Right forelimb (tissue), 1 donor: ENCODE results near the gene TMEM151B.

Source experiments
- DNase-seq: peaks from one replicate; pipeline ENCODE4 v3.0.0-alpha.2; 2018

TMEM151B gene

GRCh38 chr6:44265722-44266233 is 4.5 kb upstream of the TMEM151B start:
- no peak for DNase-seq

- no peak for DNase-seq
These were observed 3.9 kb upstream of the TMEM151B start for GRCh38 chr6:44266347-44266746.

- DNase-seq, result no peak
These were observed 3.0 kb upstream of the TMEM151B start for GRCh38 chr6:44267252-44267651.

- peak; percentile 75 for DNase-seq
These were observed 2.1 kb upstream of the TMEM151B start for GRCh38 chr6:44268095-44268628.

GRCh38 chr6:44269178-44269920 is 901 bp upstream of the TMEM151B start:
- no peak for DNase-seq

- no peak for DNase-seq
These were observed 516 bp downstream of the TMEM151B start for GRCh38 chr6:44270526-44271405.

- no peak for DNase-seq
These were observed 1.1 kb downstream of the TMEM151B start for GRCh38 chr6:44271406-44271723.

- DNase-seq, result no peak
These were observed 1.7 kb downstream of the TMEM151B start for GRCh38 chr6:44271914-44272313.

- DNase-seq, result no peak
These were observed 2.3 kb downstream of the TMEM151B start for GRCh38 chr6:44272529-44272928.

- no peak for DNase-seq
These were observed 2.8 kb downstream of the TMEM151B start for GRCh38 chr6:44272999-44273566.

- no peak for DNase-seq
These were observed 3.4 kb downstream of the TMEM151B start for GRCh38 chr6:44273617-44274016.

- no peak for DNase-seq
These were observed 5.1 kb downstream of the TMEM151B start for GRCh38 chr6:44275271-44275748.

- DNase-seq, result peak; percentile 62
These were observed 5.7 kb downstream of the TMEM151B start for GRCh38 chr6:44275749-44276648.

- DNase-seq, result no peak
These were observed 6.7 kb downstream of the TMEM151B start for GRCh38 chr6:44276667-44277640.

GRCh38 chr6:44277763-44278162 is 7.5 kb downstream of the TMEM151B start:
- DNase-seq, result no peak

- no peak for DNase-seq
These were observed 8.1 kb downstream of the TMEM151B start for GRCh38 chr6:44278315-44278714.

- DNase-seq, result no peak
These were observed 8.8 kb downstream of the TMEM151B start for GRCh38 chr6:44278774-44279697.

- no peak for DNase-seq
These were observed 13.9 kb downstream of the TMEM151B start for GRCh38 chr6:44284121-44284520.

- no peak for DNase-seq
These were observed 14.6 kb downstream of the TMEM151B start for GRCh38 chr6:44284867-44285266.
